ENCODE results near the gene PPT2. TPM values are rescaled to one million over a fixed set of nuclear protein-coding genes. Genes with fewer than 3 reads are reported as not detected.

The PPT2 gene
- total RNA-seq, 1 donor from 2014 or later = 55.1 TPM

DNA sequence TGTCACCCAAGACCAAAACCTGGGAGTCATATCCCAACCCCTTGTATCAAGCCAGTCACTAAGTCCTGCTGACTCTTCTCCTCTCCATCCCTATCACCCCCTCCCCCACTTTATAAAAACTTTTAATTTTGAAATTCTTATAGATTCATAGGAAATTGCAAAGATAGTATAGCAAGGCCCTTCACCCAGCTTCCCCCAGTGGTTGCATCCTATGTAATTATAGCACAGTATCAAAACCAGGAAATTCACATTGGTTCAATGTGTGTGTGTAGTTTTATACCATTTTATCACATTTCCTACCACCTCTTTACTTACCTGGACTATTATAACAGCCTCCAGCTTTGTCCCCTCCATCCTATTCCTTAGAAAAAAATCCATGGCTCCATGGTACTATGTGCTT lies 4.1 kb downstream of the PPT2 start:
- Mint-ChIP-seq H3K4me1 (ENCODE audit: low read depth, unreplicated experiment) (peaks cover 7% of the 10 kb centered on the region), H3K27me3 (ENCODE audit: unreplicated experiment) (peaks cover 9% of the 10 kb centered on the region), H3K36me3 (ENCODE audit: unreplicated experiment) (no peaks in the 10 kb centered on the region), H3K27ac (ENCODE audit: unreplicated experiment) (no peak overlapping the region), H3K9me3 (ENCODE audit: unreplicated experiment) (peaks cover 8% of the 10 kb centered on the region), H3K4me3 (ENCODE audit: unreplicated experiment) (no peak overlapping the region)
- TF ChIP-seq, protein P1, sequence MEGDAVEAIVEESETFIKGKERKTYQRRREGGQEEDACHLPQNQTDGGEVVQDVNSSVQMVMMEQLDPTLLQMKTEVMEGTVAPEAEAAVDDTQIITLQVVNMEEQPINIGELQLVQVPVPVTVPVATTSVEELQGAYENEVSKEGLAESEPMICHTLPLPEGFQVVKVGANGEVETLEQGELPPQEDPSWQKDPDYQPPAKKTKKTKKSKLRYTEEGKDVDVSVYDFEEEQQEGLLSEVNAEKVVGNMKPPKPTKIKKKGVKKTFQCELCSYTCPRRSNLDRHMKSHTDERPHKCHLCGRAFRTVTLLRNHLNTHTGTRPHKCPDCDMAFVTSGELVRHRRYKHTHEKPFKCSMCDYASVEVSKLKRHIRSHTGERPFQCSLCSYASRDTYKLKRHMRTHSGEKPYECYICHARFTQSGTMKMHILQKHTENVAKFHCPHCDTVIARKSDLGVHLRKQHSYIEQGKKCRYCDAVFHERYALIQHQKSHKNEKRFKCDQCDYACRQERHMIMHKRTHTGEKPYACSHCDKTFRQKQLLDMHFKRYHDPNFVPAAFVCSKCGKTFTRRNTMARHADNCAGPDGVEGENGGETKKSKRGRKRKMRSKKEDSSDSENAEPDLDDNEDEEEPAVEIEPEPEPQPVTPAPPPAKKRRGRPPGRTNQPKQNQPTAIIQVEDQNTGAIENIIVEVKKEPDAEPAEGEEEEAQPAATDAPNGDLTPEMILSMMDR (IDR thresholded peaks at IDR 0.05; ENCODE audit: partially characterized antibody, unreplicated experiment) = no peak
- DNase-seq = no peak

- Mint-ChIP-seq H3K27me3 (ENCODE audit: unreplicated experiment) (peaks cover 18% of the 10 kb centered on the region), H3K36me3 (ENCODE audit: unreplicated experiment) (no peaks in the 10 kb centered on the region), H3K27ac (ENCODE audit: unreplicated experiment) (no peak overlapping the region), H3K4me1 (ENCODE audit: low read depth, unreplicated experiment) (peaks cover 10% of the 10 kb centered on the region), H3K9me3 (ENCODE audit: unreplicated experiment) (peaks cover 21% of the 10 kb centered on the region), H3K4me3 (ENCODE audit: unreplicated experiment) (peak overlapping the region; percentile 43)
- DNase-seq = no peak
- TF ChIP-seq, protein P1 (IDR thresholded peaks at IDR 0.05; ENCODE audit: partially characterized antibody, unreplicated experiment) = no peak
These were observed 9.8 kb downstream of the PPT2 start for GRCh38 chr6:32163559-32164258.

DNA sequence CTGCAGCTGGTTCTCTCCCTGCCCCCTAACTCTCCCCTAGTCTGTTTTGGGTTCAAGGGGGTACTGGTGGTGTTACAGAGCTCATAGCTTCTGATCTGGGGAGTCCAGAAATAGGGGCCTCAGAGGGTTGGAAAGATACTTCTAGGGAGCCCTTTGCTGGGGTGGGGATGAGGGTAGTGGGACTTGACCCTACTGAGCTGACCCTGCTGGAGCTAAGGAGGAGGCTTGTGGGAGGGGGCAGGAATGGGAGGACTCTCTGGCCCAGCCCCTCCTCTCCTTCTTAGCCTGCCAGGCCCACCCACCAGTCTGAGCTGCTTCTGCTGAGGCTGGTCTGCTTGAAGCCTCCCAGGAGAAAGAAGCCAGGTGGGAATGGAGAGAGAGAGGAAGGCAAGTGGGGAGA lies 10.4 kb downstream of the PPT2 start, which contains the start of gene EGFL8:
Gene EGFL8, plus strand, starts transcription at position 301 of the 400 bp plus-strand sequence. CDS start 1,571 bp downstream, outside the sequence.
- Mint-ChIP-seq H3K27ac (ENCODE audit: unreplicated experiment) (no peak within 1 kb of the TSS), H3K27me3 (ENCODE audit: unreplicated experiment) (peaks cover 18% of the 10 kb centered on the region), H3K36me3 (ENCODE audit: unreplicated experiment) (no peaks in the 10 kb centered on the region), H3K9me3 (ENCODE audit: unreplicated experiment) (peaks cover 21% of the 10 kb centered on the region), H3K4me1 (ENCODE audit: low read depth, unreplicated experiment) (peaks cover 12% of the 10 kb centered on the region), H3K4me3 (ENCODE audit: unreplicated experiment) (peak within 1 kb of the TSS; percentile 43)
- DNase-seq = no peak
- TF ChIP-seq, protein P1 (IDR thresholded peaks at IDR 0.05; ENCODE audit: partially characterized antibody, unreplicated experiment) = no peak

- H3K4me3 Mint-ChIP-seq (ENCODE audit: unreplicated experiment) = no peak overlapping the region
- H3K4me1 Mint-ChIP-seq (ENCODE audit: low read depth, unreplicated experiment) = peaks cover 12% of the 10 kb centered on the region
- peaks cover 6% of the 10 kb centered on the region for H3K36me3 Mint-ChIP-seq (ENCODE audit: unreplicated experiment)
- no peak overlapping the region for H3K27ac Mint-ChIP-seq (ENCODE audit: unreplicated experiment)
- peak; percentile 47 for DNase-seq
- TF ChIP-seq, protein P1 (IDR thresholded peaks at IDR 0.05; ENCODE audit: partially characterized antibody, unreplicated experiment) = no peak
- peaks cover 22% of the 10 kb centered on the region for H3K27me3 Mint-ChIP-seq (ENCODE audit: unreplicated experiment)
- H3K9me3 Mint-ChIP-seq (ENCODE audit: unreplicated experiment) = peaks cover 21% of the 10 kb centered on the region
These were observed 12.6 kb downstream of the PPT2 start for GRCh38 chr6:32166411-32167061.

Measured in glutamatergic neuron (in vitro differentiated cells).